NT2/D1 (cell line): ENCODE results near the gene MPV17.
"Not testable (repeated sequence)": the region's sequence is repeated elsewhere in the genome, so short reads cannot be mapped to it uniquely, and the experiment has no call there.

Experiments used
- DNase-seq: peaks from one replicate; pipeline ENCODE4 v3.0.0-alpha.2; 2011; ENCODE audit warnings: low read depth, low spot score
- H3K27me3 ChIP-seq: 2 replicates; pipeline ENCODE4 v1.6.0; 2011; ENCODE audit warnings: mild to moderate bottlenecking; ENCODE audit not compliant: insufficient read length, insufficient read depth
- H3K36me3 ChIP-seq: 2 replicates; pipeline ENCODE4 v1.6.1; 2011; ENCODE audit warnings: mild to moderate bottlenecking, low read length, mixed read lengths; ENCODE audit not compliant: insufficient read depth, insufficient read length
- H3K4me1 ChIP-seq: 2 replicates; pipeline ENCODE4 v1.5.1; 2011; ENCODE audit not compliant: insufficient read depth, insufficient read length
- H3K4me3 ChIP-seq: 2 replicates; pipeline ENCODE4 v1.5.1; 2011; ENCODE audit warnings: low read depth; ENCODE audit not compliant: insufficient read length
- H3K9ac ChIP-seq: 2 replicates; pipeline ENCODE4 v1.6.0; 2011; ENCODE audit warnings: low read depth; ENCODE audit not compliant: insufficient read length
- H3K9me3 ChIP-seq: 2 replicates; pipeline ENCODE4 v1.5.1; 2011; ENCODE audit warnings: mild to moderate bottlenecking, low read length; ENCODE audit not compliant: insufficient read depth
- SUZ12 ChIP-seq: IDR thresholded peaks from 2 replicates; pipeline ENCODE4 v1.6.1; 2011; ENCODE audit not compliant: insufficient read length, insufficient read depth; ENCODE audit errors: extremely low read depth
- YY1 ChIP-seq: IDR thresholded peaks from 2 replicates; pipeline ENCODE4 v1.6.1; 2011; ENCODE audit not compliant: insufficient read length, insufficient read depth
- ZNF274 ChIP-seq: IDR thresholded peaks from 2 replicates; pipeline ENCODE4 v1.6.1; 2011; ENCODE audit warnings: mild to moderate bottlenecking, low read depth, low read length

Gene MPV17

DNA sequence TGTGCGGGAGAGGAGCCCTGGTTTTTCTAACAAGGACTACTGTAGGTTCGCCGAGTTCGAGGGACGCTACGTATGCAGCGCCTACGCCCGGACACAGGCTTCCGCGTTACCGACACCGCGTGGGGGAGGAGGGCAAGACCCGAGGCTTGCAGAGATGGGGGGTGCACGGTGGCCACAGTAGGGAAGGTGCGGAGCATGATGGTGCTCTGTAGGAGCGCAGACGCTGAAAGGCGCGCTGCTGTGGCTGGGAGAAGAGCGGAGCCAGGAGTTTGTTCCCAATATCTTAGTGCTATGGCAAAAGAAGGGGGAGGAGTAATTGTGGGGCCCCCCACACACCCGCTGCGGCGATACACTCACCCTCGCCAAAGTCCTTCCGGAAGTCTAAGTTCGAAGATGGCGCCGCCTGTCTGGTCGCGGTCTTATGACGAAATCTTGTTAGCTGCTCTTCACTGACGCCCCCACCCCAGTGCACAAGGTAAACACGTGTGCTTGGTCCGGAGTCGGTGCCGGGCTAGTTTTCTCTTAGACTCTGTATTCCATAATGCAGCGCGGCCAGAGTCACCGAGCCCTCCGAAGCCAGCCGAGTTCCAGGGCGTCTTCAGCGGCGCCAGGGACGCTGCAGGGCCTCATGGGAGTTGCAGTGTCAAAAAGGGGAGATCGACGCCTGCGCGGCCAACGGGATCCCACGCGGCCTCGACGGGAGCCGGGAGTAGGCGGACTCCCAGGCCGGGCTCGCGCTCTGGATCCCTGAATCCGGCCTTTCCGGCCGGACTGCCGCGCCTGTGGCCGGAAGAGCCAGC is 33.7 kb upstream of the MPV17 start, which contains the start of gene GTF3C2:
GTF3C2 (minus strand) TSS at position 383 of the 800 bp plus-strand sequence. CDS start 13,210 bp downstream, outside the sequence.
- Histone ChIP-seq H3K27me3 (no peaks in the 10 kb centered on the region), H3K36me3 (peaks cover 13% of the 10 kb centered on the region), H3K9me3 (0 out of 2 replicates have a peak, but pooled peaks cover 7% of the 10 kb centered on the region), H3K9ac (peak within 1 kb of the TSS; percentile 98), H3K4me3 (peak within 1 kb of the TSS; percentile 93), H3K4me1 (no peaks in the 10 kb centered on the region)
- peak; percentile 98 for DNase-seq
- TF ChIP-seq ZNF274 (no peak), SUZ12 (no peak), YY1 (peak; percentile 79)

DNA sequence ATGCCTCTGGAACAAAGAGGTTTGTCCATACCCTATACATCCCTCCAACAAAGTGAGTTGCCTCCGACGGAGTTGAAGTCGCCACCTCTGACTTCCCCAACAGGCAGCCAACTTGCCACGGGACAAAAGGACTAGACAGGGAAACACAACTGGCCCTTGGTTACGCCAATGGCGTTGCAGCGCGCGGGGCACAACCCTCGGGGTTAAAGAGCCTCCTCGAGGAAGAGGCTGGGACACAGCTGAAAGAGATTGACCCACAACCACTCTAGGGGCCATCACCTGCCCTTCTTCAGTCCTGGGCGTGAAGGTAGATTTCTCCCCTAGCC is 33.1 kb upstream of the MPV17 start:
- Histone ChIP-seq H3K4me3 (peak overlapping the region; percentile 93), H3K36me3 (peaks cover 13% of the 10 kb centered on the region), H3K27me3 (no peaks in the 10 kb centered on the region), H3K4me1 (no peaks in the 10 kb centered on the region), H3K9ac (peak overlapping the region; percentile 98), H3K9me3 (0 out of 2 replicates have a peak, but pooled peaks cover 7% of the 10 kb centered on the region)
- TF ChIP-seq ZNF274 = no peak
- no peak for TF ChIP-seq YY1
- TF ChIP-seq SUZ12 = no peak
- peak; percentile 23 for DNase-seq

DNA sequence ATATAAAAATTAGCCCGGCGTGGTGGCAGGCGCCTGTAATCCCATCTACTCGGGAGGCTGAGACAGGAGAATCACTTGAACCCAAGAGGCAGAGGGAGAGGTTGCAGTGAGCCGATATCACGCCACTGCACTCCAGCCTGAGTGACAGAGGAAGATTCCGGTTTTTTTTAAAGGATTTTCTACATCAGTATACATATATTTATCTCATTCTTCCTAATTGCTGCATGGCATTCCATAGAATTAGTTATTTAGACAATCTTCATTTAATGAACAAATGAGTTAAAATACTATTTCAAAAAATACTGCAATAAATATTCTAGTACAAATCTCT is 31.7 kb upstream of the MPV17 start:
- Histone ChIP-seq H3K4me1 (no peaks in the 10 kb centered on the region), H3K9ac (no peak overlapping the region), H3K27me3 (no peaks in the 10 kb centered on the region), H3K9me3 (0 out of 2 replicates have a peak, but pooled peaks cover 7% of the 10 kb centered on the region), H3K4me3 (no peak overlapping the region), H3K36me3 (peaks cover 18% of the 10 kb centered on the region)
- no peak for DNase-seq
- no peak for TF ChIP-seq SUZ12
- no peak for TF ChIP-seq ZNF274
- no peak for TF ChIP-seq YY1

DNA sequence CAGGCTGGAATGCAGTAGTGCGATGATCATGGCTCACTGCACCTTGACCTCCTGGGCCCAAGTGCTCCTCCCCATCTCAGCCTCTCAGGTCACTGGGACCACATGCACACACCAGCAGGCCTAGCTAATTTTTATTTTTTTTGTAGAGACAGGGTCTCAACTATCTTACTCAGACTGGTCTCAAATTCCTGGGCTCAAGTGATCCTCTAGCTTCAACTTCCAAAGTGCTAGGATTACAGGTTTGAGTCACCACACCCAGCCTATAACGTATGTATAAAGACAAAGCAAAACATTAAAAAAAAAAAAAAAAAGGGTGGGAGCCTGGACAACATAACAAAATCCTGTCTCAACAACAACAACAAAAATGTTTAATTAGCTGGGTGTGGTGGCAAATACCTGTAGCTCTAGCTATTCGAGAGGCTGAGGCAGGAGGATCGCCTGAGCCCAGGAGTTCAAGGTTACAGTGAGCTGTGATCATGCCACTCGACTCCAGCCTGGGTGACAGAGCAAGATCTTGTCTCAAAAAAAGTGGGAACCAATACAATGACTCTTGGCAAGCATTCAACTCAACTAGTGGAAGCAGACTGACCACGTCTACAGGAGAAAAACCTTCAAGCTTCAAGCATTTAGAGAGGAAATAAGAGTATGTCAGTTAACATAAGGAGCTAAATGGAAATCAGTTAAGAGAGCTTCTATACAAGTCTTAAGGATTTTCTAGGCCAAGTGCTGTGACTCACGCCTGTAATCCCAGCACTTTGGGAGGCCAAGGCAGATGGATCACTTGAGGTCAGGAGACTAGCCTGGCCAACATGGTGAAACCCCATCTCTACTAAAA is 31.1 kb upstream of the MPV17 start:
- 0 out of 2 replicates have a peak, but pooled peaks cover 7% of the 10 kb centered on the region for H3K9me3 ChIP-seq
- TF ChIP-seq SUZ12 (no peak), YY1 (no peak), ZNF274 (no peak)
- H3K36me3 ChIP-seq = peaks cover 18% of the 10 kb centered on the region
- no peak overlapping the region for H3K4me3 ChIP-seq
- no peak for DNase-seq
- no peaks in the 10 kb centered on the region for H3K4me1 ChIP-seq
- H3K27me3 ChIP-seq = no peaks in the 10 kb centered on the region
- no peak overlapping the region for H3K9ac ChIP-seq

DNA sequence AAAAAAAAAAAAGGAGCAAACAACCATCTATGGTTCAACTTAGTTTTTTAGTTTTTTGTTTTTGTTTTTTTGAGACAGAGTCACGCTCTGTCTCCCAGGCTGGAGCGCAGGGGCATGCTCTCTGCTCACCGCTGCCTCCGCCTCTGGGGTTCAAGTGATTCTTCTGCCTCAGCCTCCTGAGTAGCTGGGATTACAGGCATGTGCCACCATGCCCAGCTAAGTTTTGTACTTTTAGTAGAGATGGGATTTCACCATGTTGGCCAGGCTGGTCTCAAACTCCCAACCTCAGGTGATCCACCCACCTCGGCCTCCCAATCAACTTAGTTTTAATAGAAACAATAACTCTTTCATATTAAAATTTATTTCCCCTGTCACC is 30.5 kb upstream of the MPV17 start:
- not testable (repeated sequence) for H3K27me3 ChIP-seq, DNase-seq, H3K9me3 ChIP-seq, H3K4me1 ChIP-seq, H3K4me3 ChIP-seq, H3K9ac ChIP-seq
- peaks cover 14% of the 10 kb centered on the region for H3K36me3 ChIP-seq

DNA sequence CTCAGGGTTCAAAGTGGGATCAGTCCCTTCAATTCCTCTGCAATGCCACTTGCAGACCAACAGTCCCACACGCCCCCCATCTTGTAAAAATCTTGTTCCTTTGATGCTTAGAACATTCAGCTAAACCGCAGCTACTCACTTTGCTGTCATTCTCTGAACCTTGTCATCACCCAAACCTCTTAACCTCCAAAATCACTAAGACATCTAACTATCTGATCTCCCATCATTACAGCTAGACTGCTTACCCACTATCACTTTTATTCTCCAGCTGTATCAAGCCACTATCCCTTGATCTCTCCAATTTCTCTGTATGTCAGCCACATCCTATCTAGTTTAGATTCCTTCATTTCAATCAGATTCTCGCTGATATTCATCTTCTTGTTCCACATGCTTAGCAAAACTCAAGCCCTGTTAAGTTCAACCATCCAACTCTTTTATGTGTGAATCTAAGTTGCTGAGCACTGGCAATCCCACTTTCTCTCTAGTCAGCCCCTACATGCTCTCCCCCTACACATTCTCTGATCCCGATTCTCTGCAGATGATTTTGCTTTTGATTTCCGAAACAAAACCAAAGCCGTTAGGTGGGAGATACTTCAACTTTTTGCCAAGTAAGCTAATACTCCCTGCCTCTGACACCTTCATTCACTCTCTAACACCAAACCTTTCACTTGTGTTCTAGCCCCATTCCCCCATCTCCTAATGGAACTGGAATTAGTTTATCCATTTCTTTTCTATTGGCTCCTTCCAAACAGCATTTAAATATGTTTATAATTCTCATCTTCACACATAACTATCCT is 29.1 kb upstream of the MPV17 start:
- Histone ChIP-seq H3K27me3 (no peaks in the 10 kb centered on the region), H3K36me3 (peaks cover 10% of the 10 kb centered on the region), H3K4me1 (no peaks in the 10 kb centered on the region), H3K9me3 (no peaks in the 10 kb centered on the region), H3K9ac (no peak overlapping the region), H3K4me3 (no peak overlapping the region)
- TF ChIP-seq YY1 (no peak), ZNF274 (no peak), SUZ12 (no peak)
- DNase-seq = no peak

DNA sequence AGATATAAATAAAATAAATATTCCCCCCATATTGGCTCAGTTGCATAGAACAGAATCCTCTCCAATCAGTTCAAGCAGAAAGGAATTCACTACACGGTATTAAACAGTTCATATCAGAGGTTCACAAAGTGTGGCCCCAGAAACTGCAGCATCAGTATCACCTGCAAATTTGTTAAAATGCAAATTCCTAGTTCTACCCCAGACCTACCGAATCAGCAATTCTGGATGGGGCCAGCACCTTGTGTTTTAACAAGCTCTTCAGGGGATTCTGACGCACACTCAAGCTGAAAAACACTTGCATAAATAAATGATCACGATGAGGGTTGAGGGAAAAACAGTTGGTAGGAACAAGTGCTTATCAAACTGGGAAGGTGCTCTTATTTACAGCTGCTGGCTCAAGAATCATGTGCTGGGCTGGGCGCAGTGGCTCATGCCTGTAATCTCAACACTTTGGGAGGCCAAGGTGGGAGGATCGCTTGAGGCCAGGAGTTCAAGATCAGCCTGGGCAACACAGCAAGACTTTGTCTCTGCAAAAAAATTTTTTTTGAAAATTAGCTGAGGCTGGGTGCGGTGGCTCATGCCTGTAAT is 27.3 kb upstream of the MPV17 start:
- Histone ChIP-seq H3K9ac (no peak overlapping the region), H3K27me3 (no peaks in the 10 kb centered on the region), H3K9me3 (no peaks in the 10 kb centered on the region), H3K36me3 (peaks cover 10% of the 10 kb centered on the region), H3K4me3 (no peak overlapping the region), H3K4me1 (no peaks in the 10 kb centered on the region)
- TF ChIP-seq SUZ12 = no peak
- TF ChIP-seq YY1 = no peak
- no peak for TF ChIP-seq ZNF274
- no peak for DNase-seq
